ENCODE measurements around the gene RASGEF1C.

DNA sequence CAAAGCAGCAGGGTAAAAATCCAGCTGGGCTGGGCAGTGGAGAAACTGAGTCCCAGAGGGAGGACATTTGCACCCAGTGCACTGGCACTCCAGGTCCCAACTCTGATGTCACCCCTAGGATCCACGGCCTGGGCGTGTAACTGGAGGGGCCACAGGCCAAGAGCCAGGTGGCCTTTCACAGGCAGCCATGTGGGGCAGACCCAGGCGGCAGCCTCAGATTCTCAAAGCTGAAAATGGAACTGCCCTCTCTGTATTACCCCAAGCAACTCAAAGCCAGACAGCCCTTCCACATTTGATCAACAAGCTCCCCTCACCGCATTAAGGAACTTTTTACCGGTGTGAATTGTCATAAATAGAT, 46.7 kb downstream of the RASGEF1C start:
- TF ChIP-seq, protein P1, sequence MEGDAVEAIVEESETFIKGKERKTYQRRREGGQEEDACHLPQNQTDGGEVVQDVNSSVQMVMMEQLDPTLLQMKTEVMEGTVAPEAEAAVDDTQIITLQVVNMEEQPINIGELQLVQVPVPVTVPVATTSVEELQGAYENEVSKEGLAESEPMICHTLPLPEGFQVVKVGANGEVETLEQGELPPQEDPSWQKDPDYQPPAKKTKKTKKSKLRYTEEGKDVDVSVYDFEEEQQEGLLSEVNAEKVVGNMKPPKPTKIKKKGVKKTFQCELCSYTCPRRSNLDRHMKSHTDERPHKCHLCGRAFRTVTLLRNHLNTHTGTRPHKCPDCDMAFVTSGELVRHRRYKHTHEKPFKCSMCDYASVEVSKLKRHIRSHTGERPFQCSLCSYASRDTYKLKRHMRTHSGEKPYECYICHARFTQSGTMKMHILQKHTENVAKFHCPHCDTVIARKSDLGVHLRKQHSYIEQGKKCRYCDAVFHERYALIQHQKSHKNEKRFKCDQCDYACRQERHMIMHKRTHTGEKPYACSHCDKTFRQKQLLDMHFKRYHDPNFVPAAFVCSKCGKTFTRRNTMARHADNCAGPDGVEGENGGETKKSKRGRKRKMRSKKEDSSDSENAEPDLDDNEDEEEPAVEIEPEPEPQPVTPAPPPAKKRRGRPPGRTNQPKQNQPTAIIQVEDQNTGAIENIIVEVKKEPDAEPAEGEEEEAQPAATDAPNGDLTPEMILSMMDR (IDR thresholded peaks at IDR 0.05; ENCODE audit: insufficient read depth, low read length, poor library complexity, severe bottlenecking) = no peak
- TF ChIP-seq EZH2phosphoT487 (conservative IDR thresholded peaks at IDR 0.05; ENCODE audit: low read length) = no peak
